ENCODE results near the gene SERPINF2.
"Not testable (repeated sequence)": the region's sequence is repeated elsewhere in the genome, so short reads cannot be mapped to it uniquely, and the experiment has no call there.

Gene SERPINF2

DNA sequence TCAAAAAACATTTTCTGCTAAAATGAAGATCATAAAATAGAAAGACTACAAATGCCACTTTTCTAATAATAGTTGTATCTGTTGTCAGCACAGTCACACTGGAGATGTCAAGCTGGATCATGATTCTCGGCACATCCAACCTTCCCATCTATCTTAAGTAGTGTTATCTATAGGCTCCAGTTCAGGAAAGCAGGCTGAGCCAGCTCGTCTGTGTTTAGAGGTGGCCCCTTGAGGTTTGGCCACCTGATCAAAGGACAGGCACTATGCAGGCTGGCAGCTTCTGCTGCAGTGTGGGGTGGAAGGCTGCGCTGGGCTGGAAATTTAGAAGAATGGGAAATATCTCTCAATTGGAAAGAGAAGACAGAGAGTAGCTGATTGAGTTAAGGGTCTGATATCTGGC, 54.7 kb downstream of the SERPINF2 start:
- no peak for TF ChIP-seq CTCF (IDR thresholded peaks at IDR 0.05; ENCODE audit: borderline replicate concordance, insufficient read depth, low read depth, low read length)
- no peak overlapping the region for H3K4me3 ChIP-seq (ENCODE audit: low read depth, low read length)

DNA sequence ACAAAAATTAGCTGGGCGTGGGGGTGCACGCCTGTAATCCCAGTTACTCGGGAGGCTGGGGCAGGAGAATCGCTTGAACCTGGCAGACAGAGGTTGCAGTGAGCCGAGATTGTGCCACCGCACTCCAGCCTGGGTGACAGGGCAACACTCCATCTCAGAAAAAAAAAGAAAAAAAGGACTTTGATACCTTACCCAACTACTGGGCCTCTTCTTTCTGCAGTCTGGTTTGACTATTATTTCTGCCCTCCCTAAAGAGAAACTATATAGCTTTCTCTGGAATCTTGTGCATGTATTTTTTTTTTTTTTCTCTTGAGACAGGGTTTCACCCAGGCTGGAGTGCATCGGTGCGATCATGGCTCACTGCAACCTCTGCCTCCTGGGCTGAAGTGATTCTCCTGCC, 55.2 kb downstream of the SERPINF2 start:
- H3K4me3 ChIP-seq (ENCODE audit: low read depth, low read length) = not testable (repeated sequence)

GRCh38 chr17:1800240-1800639, 57.6 kb downstream of the SERPINF2 start:
- TF ChIP-seq CTCF (IDR thresholded peaks at IDR 0.05; ENCODE audit: borderline replicate concordance, insufficient read depth, low read depth, low read length) = no peak
- H3K4me3 ChIP-seq (ENCODE audit: low read depth, low read length) = no peak overlapping the region

- TF ChIP-seq CTCF (IDR thresholded peaks at IDR 0.05; ENCODE audit: borderline replicate concordance, insufficient read depth, low read depth, low read length) = no peak
- H3K4me3 ChIP-seq (ENCODE audit: low read depth, low read length) = no peak overlapping the region
Observed at GRCh38 chr17:1800712-1801111, 58.0 kb downstream of the SERPINF2 start.

GRCh38 chr17:1802429-1802828, 59.8 kb downstream of the SERPINF2 start:
- no peak for TF ChIP-seq CTCF (IDR thresholded peaks at IDR 0.05; ENCODE audit: borderline replicate concordance, insufficient read depth, low read depth, low read length)

DNA sequence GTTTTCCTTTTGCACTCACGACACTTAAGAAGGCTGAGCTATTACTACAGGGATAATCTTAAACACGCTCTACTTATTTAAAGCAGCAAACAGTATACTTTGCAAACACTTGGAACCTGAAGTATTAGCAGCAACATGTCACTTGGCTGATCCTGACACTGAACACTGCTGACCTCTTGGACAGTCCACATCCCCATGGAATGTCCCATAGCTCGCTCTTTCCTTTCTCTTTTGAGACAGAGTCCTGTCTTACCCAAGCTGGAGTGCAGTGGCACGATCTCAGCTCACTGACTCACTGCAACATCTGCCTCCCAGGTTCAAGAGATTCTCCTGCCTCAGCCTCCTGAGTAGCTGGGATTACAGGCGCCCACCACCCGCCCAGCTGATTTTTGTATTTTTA, 60.6 kb downstream of the SERPINF2 start:
- H3K4me3 ChIP-seq (ENCODE audit: low read depth, low read length) = no peak overlapping the region
- no peak for TF ChIP-seq CTCF (IDR thresholded peaks at IDR 0.05; ENCODE audit: borderline replicate concordance, insufficient read depth, low read depth, low read length)

More at GRCh38 chr17:1802429-1802828, 59.8 kb downstream of the SERPINF2 start:
- no peak overlapping the region for H3K4me3 ChIP-seq (ENCODE audit: low read depth, low read length)

All from GM12875 (cell line).